Smooth muscle cell (in vitro differentiated cells): ENCODE measurements around the gene TMEM62. TPM values are rescaled to one million over a fixed set of nuclear protein-coding genes. Genes with fewer than 3 reads are reported as not detected.
A peak's percentile ranks its signal among the peaks of the same experiment; 100 is the strongest.
"Not testable (repeated sequence)": the region's sequence is repeated elsewhere in the genome, so short reads cannot be mapped to it uniquely, and the experiment has no call there.

ENCODE experiments used
- DNase-seq: peaks from one replicate; lab custom pipeline; 2025; ENCODE audit not compliant: unreplicated experiment; lab: John Stamatoyannopoulos, UW
- H2AFZ ChIP-seq: fragments of 200-600 bp; sonication (generic); 2 replicates; pipeline ENCODE4 v1.6.0; 2016; ENCODE audit warnings: antibody characterized with exemption, low read depth, mild to moderate bottlenecking
- H3F3A ChIP-seq: fragments of 200-600 bp; sonication (generic); 2 replicates; pipeline ENCODE4 v1.6.0; 2017; ENCODE audit warnings: antibody characterized with exemption, low read depth
- H3K27ac ChIP-seq: fragments of 200-600 bp; sonication (generic); 2 replicates; pipeline ENCODE4 v1.5.1; 2016; ENCODE audit warnings: low read depth, mild to moderate bottlenecking
- H3K27me3 ChIP-seq: fragments of 200-600 bp; sonication (generic); 2 replicates; pipeline ENCODE4 v1.6.1; 2016; ENCODE audit warnings: low read depth, mild to moderate bottlenecking
- H3K36me3 ChIP-seq: fragments of 200-600 bp; sonication (generic); 2 replicates; pipeline ENCODE4 v1.5.1; 2016; ENCODE audit warnings: low read depth
- H3K4me1 ChIP-seq: fragments of 200-600 bp; sonication (generic); 2 replicates; pipeline ENCODE4 v1.5.1; 2016; ENCODE audit warnings: low read depth
- H3K4me2 ChIP-seq: fragments of 200-600 bp; sonication (generic); 2 replicates; pipeline ENCODE4 v1.6.0; 2016; ENCODE audit warnings: mild to moderate bottlenecking
- H3K4me3 ChIP-seq: fragments of 200-600 bp; sonication (generic); 2 replicates; pipeline ENCODE4 v1.5.1; 2016; ENCODE audit warnings: mild to moderate bottlenecking
- H3K79me2 ChIP-seq: fragments of 200-600 bp; sonication (generic); 2 replicates; pipeline ENCODE4 v1.6.0; 2016; ENCODE audit warnings: low read depth, mild to moderate bottlenecking
- H3K9ac ChIP-seq: fragments of 200-600 bp; sonication (generic); 2 replicates; pipeline ENCODE4 v1.6.0; 2016; ENCODE audit warnings: low read depth
- H3K9me3 ChIP-seq: fragments of 200-600 bp; sonication (generic); replicated peaks from 2 replicates; pipeline ENCODE4 v1.5.1; 2016; ENCODE audit warnings: low read depth
- H4K20me1 ChIP-seq: fragments of 200-600 bp; sonication (generic); 2 replicates; pipeline ENCODE4 v1.6.0; 2016; ENCODE audit warnings: low read depth
- CTCF ChIP-seq: fragments of 200-600 bp; sonication (generic); IDR thresholded peaks from 2 replicates; pipeline ENCODE4 v1.5.1; 2017; ENCODE audit warnings: borderline replicate concordance, mild to moderate bottlenecking, antibody characterized with exemption; ENCODE audit not compliant: insufficient read depth, poor library complexity, severe bottlenecking
- WGBS: methylation state at CpG from one replicate; pipeline ENCODE4 v1.1.7; 2016; ENCODE audit warnings: low lambda C conversion rate; 5-methylcytosine and 5-hydroxymethylcytosine counted together
- polyA plus RNA-seq: library from polyadenylated mRNA; unstranded; fragments of >200 nt; fragmentation: Nextera tagmentation; extraction: Ambion mirVana; gene quantifications from 2 replicates; pipeline ENCODE4 v1.2.1, GENCODE V29; 2016
- total RNA-seq: library from RNA; depleted of rRNA; stranded (reverse); fragments of >200 nt; gene quantifications from 2 replicates; pipeline ENCODE4 v1.2.3, GENCODE V29; 2014

TMEM62 gene
- total and polyA plus RNA-seq, 2 experiments from 2014 or later, result 3.1 to 12.0 TPM

- H3K79me2 ChIP-seq, result no peaks in the 10 kb centered on the region
- no peak for TF ChIP-seq CTCF
- H3K27ac ChIP-seq, result no peak overlapping the region
- no peak overlapping the region for H3K4me2 ChIP-seq
- no peaks in the 10 kb centered on the region for H3K36me3 ChIP-seq
- H3K9ac ChIP-seq, result no peak overlapping the region
- H4K20me1 ChIP-seq, result no peaks in the 10 kb centered on the region
- no peaks in the 10 kb centered on the region for H3K27me3 ChIP-seq
- H3K4me1 ChIP-seq, result no peaks in the 10 kb centered on the region
- 69% methylated on average over 2 of the region's 2 CpGs for WGBS
- no peak overlapping the region for H2AFZ ChIP-seq
- DNase-seq, result no peak
- H3F3A ChIP-seq, result no peaks in the 10 kb centered on the region
- H3K4me3 ChIP-seq, result no peak overlapping the region
- no peaks in the 10 kb centered on the region for H3K9me3 ChIP-seq
Measured at GRCh38 chr15:43168192-43169107, 35.1 kb downstream of the TMEM62 start.

DNA sequence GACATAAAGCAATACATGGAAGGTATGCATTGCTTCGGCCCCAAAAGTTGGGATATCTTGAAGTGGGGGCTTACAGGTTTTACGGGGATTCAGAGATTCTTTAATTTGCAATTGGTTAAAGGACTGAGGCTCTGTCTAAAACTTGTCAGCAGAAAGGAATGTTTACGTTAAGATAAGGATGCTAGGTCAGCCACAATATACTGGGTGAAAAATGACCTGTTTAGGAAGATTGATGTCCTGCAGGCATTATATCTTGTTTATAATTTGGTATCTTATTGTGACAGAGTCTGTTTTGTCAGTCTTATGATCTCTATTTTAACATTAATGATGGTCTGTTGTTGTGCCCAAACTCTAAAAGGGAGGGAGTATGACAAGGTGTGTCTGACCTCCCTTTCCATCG is 36.5 kb downstream of the TMEM62 start:
- Histone ChIP-seq H3K4me1 (no peaks in the 10 kb centered on the region), H2AFZ (no peak overlapping the region), H3K27me3 (no peaks in the 10 kb centered on the region), H3K9me3 (no peaks in the 10 kb centered on the region), H3K4me2 (no peak overlapping the region), H3K4me3 (no peak overlapping the region), H3K36me3 (no peaks in the 10 kb centered on the region), H3F3A (no peaks in the 10 kb centered on the region), H3K79me2 (no peaks in the 10 kb centered on the region), H4K20me1 (no peaks in the 10 kb centered on the region), H3K9ac (no peak overlapping the region), H3K27ac (peak overlapping the region; percentile 34)
- DNase-seq, result no peak
- no peak for TF ChIP-seq CTCF
- 32% methylated on average over 4 of the region's 4 CpGs for WGBS

- not testable (repeated sequence) for DNase-seq, H3K9me3 ChIP-seq, H3K79me2 ChIP-seq
Measured at GRCh38 chr15:43175656-43176309, 42.4 kb downstream of the TMEM62 start.

DNA sequence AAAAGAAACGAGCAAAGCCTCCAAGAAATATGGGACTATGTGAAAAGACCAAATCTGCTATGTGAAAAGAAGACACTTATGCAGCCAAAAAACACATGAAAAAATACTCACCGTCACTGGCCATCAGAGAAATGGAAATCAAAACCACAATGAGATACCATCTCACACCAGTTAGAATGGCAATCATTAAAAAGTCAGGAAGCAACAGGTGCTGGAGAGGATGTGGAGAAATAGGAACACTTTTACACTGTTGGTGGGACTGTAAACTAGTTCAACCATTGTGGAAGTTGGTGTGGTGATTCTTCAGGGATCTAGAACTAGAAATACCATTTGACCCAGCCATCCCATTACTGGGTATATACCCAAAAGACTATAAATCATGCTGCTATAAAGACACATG is 43.8 kb downstream of the TMEM62 start:
- not testable (repeated sequence) for H3K4me1 ChIP-seq, H3K4me2 ChIP-seq, H3K27me3 ChIP-seq, H3K27ac ChIP-seq, DNase-seq, H3K79me2 ChIP-seq, H2AFZ ChIP-seq, H4K20me1 ChIP-seq, H3F3A ChIP-seq, H3K9me3 ChIP-seq, H3K4me3 ChIP-seq, H3K9ac ChIP-seq, H3K36me3 ChIP-seq
- WGBS, result 95% methylated on average over 2 of the region's 2 CpGs

More at GRCh38 chr15:43175656-43176309, 42.4 kb downstream of the TMEM62 start:
- WGBS, result 97% methylated on average over 25 of the region's 25 CpGs
- not testable (repeated sequence) for H3K9ac ChIP-seq, H3K27me3 ChIP-seq, H4K20me1 ChIP-seq, H3K4me3 ChIP-seq, H3K27ac ChIP-seq, H3F3A ChIP-seq, H2AFZ ChIP-seq, H3K4me1 ChIP-seq, H3K4me2 ChIP-seq, H3K36me3 ChIP-seq
